Measurements from ENCODE around the gene CARD6.

CARD6 gene

GRCh38 chr5:40909264-40909663 is 68.1 kb downstream of the CARD6 start, which contains the start of gene C7:
Gene C7 (plus strand): TSS chr5:40909497. CDS start chr5:40909611, 114 bp downstream.
- DNase-seq (ENCODE audit: low read depth) = no peak
- no peak for TF ChIP-seq CTCF (IDR thresholded peaks at IDR 0.05; ENCODE audit: control insufficient read depth, extremely low read depth, insufficient read depth)
- H3K4me3 ChIP-seq (ENCODE audit: low read depth, low read length) = no peak within 1 kb of the TSS

- TF ChIP-seq CTCF (IDR thresholded peaks at IDR 0.05; ENCODE audit: control insufficient read depth, extremely low read depth, insufficient read depth) = no peak
- DNase-seq (ENCODE audit: low read depth) = no peak
- H3K4me3 ChIP-seq (ENCODE audit: low read depth, low read length) = no peak overlapping the region
Measured at GRCh38 chr5:40909723-40910122, 68.6 kb downstream of the CARD6 start.

Data from LNCaP clone FGC (cell line).